AML-193 (cell line): ENCODE data around the gene PRSS38.

ENCODE experiments used
- DNase-seq, 2 experiments: peaks; one replicate each; lab custom pipeline; 2025; lab: John Stamatoyannopoulos, UW

Gene PRSS38

GRCh38 chr1:227793948-227794816 is 21.3 kb upstream of the PRSS38 start:
- no peak for DNase-seq

GRCh38 chr1:227794817-227795192 is 20.7 kb upstream of the PRSS38 start:
- DNase-seq: no peak

- DNase-seq: no peak
Measured at GRCh38 chr1:227795732-227796131, 19.7 kb upstream of the PRSS38 start.

GRCh38 chr1:227796359-227796915 is 19.0 kb upstream of the PRSS38 start:
- no peak for DNase-seq

GRCh38 chr1:227797144-227797543 is 18.3 kb upstream of the PRSS38 start:
- no peak for DNase-seq

- DNase-seq: no peak
Measured at GRCh38 chr1:227797625-227798024, 17.9 kb upstream of the PRSS38 start.

- no peak for DNase-seq
Measured at GRCh38 chr1:227798078-227798802, 17.2 kb upstream of the PRSS38 start.

- DNase-seq: no peak
Measured at GRCh38 chr1:227799756-227800155, 15.7 kb upstream of the PRSS38 start.

- no peak for DNase-seq
Measured at GRCh38 chr1:227803933-227804332, 11.5 kb upstream of the PRSS38 start.

GRCh38 chr1:227805606-227806197 is 9.8 kb upstream of the PRSS38 start:
- DNase-seq: no peak

- DNase-seq: no peak
Measured at GRCh38 chr1:227808566-227808965, 6.9 kb upstream of the PRSS38 start.

- DNase-seq: no peak
Measured at GRCh38 chr1:227809026-227809425, 6.4 kb upstream of the PRSS38 start.

GRCh38 chr1:227813962-227814361 is 1.5 kb upstream of the PRSS38 start:
- DNase-seq: no peak

GRCh38 chr1:227816750-227817446 is 1.4 kb downstream of the PRSS38 start:
- DNase-seq: no peak

GRCh38 chr1:227823537-227823936 is 8.1 kb downstream of the PRSS38 start:
- DNase-seq: no peak

- no peak for DNase-seq
Measured at GRCh38 chr1:227824204-227824603, 8.7 kb downstream of the PRSS38 start.

GRCh38 chr1:227828786-227829185 is 13.3 kb downstream of the PRSS38 start:
- no peak for DNase-seq

GRCh38 chr1:227838181-227838580 is 22.7 kb downstream of the PRSS38 start:
- no peak for DNase-seq

- no peak for DNase-seq
Measured at GRCh38 chr1:227841096-227841495, 25.6 kb downstream of the PRSS38 start.

- DNase-seq: no peak
Measured at GRCh38 chr1:227844320-227845146, 29.1 kb downstream of the PRSS38 start.

GRCh38 chr1:227845147-227845458 is 29.6 kb downstream of the PRSS38 start:
- no peak for DNase-seq
